Stimulated activated effector memory CD8-positive, alpha-beta T cell treated with anti-CD3 and anti-CD28 coated beads, Interleukin-12 subunit alpha, Interleukin-12 subunit beta, amount 100 ng/mL, for 72 hours (primary cell): ENCODE results near the gene HGS.

Experiments used
- ATAC-seq: fragments of 150-1000 bp; cut with Tn5 transposase; 2 replicates; pipeline ENCODE4 v1.10.0; 2021
- DNase-seq, 2 donors: peaks; one replicate each; pipeline ENCODE4 v3.0.0; 2021 to 2022; ENCODE audit warnings: low spot score in 2 of 2
- H3K27ac Mint-ChIP-seq: one replicate; pipeline ENCODE4 v1.8.0; 2022; ENCODE audit warnings: mild to moderate bottlenecking, mixed read lengths
- H3K36me3 Mint-ChIP-seq: one replicate; pipeline ENCODE4 v1.8.0; 2022; ENCODE audit warnings: mild to moderate bottlenecking, mixed read lengths
- H3K4me1 Mint-ChIP-seq: one replicate; pipeline ENCODE4 v1.8.0; 2022; ENCODE audit warnings: mixed read lengths
- H3K4me3 Mint-ChIP-seq: one replicate; pipeline ENCODE4 v1.8.0; 2022; ENCODE audit warnings: mild to moderate bottlenecking, mixed read lengths
- H3K9me3 Mint-ChIP-seq: one replicate; pipeline ENCODE4 v1.8.0; 2022; ENCODE audit warnings: mixed read lengths

The HGS gene, protein sequence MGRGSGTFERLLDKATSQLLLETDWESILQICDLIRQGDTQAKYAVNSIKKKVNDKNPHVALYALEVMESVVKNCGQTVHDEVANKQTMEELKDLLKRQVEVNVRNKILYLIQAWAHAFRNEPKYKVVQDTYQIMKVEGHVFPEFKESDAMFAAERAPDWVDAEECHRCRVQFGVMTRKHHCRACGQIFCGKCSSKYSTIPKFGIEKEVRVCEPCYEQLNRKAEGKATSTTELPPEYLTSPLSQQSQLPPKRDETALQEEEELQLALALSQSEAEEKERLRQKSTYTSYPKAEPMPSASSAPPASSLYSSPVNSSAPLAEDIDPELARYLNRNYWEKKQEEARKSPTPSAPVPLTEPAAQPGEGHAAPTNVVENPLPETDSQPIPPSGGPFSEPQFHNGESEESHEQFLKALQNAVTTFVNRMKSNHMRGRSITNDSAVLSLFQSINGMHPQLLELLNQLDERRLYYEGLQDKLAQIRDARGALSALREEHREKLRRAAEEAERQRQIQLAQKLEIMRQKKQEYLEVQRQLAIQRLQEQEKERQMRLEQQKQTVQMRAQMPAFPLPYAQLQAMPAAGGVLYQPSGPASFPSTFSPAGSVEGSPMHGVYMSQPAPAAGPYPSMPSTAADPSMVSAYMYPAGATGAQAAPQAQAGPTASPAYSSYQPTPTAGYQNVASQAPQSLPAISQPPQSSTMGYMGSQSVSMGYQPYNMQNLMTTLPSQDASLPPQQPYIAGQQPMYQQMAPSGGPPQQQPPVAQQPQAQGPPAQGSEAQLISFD

DNA sequence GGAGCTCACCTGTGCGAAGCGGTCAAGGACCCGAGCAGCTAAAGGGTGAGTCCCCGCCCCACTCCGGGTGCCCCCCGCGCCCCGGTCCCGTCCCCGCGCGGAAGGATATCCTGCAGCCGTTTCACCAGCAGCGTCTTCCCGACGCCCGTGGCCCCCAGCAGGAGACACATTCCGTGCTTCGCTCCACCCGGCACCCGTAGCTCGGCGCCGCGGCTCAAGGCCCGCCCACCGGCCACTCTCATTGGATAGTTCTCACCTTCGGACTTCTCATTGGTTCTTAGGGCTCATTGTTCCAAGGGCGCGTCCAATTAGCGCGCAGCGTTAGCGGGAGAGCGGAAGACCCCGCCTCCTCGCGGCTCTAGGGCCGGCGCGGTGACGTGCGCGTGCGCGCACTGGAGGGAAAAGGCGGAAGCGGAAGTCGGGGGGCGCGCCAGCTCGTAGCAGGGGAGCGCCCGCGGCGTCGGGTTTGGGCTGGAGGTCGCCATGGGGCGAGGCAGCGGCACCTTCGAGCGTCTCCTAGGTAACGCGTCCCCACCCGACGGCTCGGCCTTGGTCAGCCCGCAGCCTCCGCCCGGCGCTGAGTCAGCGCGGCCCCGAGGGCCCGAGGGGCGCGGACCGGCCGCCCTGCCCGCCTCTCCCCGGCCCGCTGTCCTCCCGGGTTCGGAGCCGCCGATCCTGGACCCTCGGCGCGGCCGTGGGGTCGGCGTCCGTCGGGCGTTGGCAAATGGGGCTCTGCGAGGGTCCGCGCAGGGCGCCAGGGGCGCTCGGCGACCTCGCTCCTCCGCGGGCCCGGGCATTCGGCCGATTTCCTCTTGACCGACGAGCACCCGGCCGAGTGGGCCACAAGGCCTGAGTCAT is at the start of gene HGS, which contains the start of gene ARL16:
HGS (plus strand) TSS at position 428 of the 858 bp plus-strand sequence; CDS start at position 484, 56 bp downstream.
ARL16 (minus strand) TSS at position 214 of the 858 bp plus-strand sequence; CDS start at position 170, 44 bp downstream.
- peak; percentile 96 for ATAC-seq
- peak; percentile 98 to 99 for DNase-seq
- Mint-ChIP-seq H3K27ac (peak within 1 kb of the TSS; percentile 97), H3K4me3 (peak within 1 kb of the TSS; percentile 89), H3K36me3 (peaks cover 54% of the 10 kb centered on the region), H3K4me1 (peaks cover 45% of the 10 kb centered on the region), H3K9me3 (no peaks in the 10 kb centered on the region)

DNA sequence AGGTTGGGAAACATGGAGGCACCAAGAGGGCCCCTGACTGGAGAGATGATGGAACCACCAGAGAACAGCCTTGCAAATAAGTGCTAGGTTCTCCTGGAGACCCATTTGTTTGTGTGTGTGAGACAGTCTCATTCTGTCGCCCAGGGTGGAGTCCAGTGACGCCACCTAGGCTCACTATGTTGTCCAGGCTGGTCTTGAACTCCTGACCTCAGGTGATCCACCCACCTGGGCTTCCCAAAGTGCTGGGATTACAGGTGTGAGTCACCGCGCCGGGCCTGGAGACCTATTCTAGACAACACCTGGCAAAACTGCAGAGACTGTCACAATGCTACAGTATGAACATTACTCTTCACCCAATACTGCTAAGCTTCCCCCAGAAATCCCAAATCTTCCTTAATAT is 48.4 kb upstream of the HGS start:
- Mint-ChIP-seq H3K4me1 (peaks cover 12% of the 10 kb centered on the region), H3K4me3 (peak overlapping the region; percentile 96), H3K9me3 (no peaks in the 10 kb centered on the region), H3K27ac (peak overlapping the region; percentile 98), H3K36me3 (peaks cover 56% of the 10 kb centered on the region)
- DNase-seq (no peak), ATAC-seq (no peak)

DNA sequence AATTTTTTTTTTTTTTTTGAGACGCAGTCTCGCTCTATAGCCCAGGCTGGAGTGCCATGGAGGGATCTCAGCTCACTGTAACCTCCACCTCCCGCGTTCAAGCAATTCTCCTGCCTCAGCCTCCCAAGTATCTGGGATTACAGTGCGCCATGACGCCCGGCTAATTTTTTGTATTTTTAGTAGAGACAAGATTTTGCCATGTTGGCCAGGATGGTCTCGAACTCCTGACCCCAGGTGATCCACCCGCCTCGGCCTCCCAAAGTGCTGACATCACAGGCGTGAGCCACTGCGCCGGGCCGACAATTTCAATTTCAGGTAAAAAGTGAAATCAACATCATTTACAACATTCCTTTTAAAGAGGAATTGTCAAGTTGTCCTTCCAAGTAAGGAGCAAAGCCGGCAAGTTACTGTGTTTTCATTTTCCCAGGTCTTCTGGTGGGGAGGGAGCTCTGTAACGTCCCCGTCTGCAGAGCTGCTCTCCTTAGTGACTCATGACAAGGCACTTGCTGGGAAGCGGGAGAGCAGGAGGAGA is 47.8 kb upstream of the HGS start:
- ATAC-seq (peak; percentile 41), DNase-seq (no peak)
- peak overlapping the region; percentile 98 for H3K27ac Mint-ChIP-seq
- peaks cover 12% of the 10 kb centered on the region for H3K4me1 Mint-ChIP-seq
- no peaks in the 10 kb centered on the region for H3K9me3 Mint-ChIP-seq
- H3K36me3 Mint-ChIP-seq = peaks cover 50% of the 10 kb centered on the region
- peak overlapping the region; percentile 96 for H3K4me3 Mint-ChIP-seq

DNA sequence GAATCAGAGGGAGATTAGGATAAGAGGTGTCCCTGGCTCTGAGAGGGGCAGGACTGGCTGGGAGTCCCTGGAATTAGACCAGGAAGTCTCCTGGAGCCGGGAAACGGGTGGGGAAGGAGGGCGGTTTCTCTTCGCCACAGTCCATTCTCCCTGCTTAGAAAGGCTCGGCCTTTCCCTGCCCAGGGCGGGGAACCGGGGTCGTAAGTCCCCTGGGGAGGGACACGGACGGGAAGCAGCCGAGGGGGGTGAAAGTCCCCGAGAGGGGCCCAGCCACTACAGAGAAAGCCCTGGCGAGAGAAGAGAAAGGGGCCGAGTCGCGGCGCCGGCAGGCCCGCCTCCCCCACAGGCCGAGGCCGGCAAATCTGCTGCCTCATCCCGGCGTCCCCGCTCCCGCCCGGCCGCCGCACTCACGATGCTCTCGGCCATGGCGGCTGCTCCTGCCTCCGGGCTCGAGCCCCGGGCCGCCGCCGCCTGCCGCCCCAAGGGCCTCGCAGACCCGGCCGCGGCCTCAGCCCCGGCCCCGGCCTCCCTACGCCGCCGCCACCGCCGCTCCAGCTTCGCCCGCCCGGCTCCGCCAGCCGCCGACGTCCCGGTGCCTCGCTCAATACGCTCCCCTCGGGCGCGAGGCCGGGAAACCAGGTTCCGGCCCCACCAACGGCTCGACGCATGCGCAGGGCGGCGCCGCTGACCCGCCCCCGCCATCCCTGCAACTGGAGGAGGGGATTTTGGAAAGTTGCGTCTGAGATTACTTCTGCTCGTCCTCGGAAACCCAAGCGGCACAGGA is 47.1 kb upstream of the HGS start, which contains the start of the genes NPLOC4 and TSPAN10:
NPLOC4 (minus strand) TSS at position 608 of the 784 bp plus-strand sequence; CDS start at position 426, 182 bp downstream.
TSPAN10 (plus strand) TSS at position 692 of the 784 bp plus-strand sequence. CDS start 5,217 bp downstream, outside the sequence.
- H3K4me3 Mint-ChIP-seq = peak within 1 kb of the TSS; percentile 96
- DNase-seq = peak; percentile 90 to 94
- no peaks in the 10 kb centered on the region for H3K9me3 Mint-ChIP-seq
- peaks cover 12% of the 10 kb centered on the region for H3K4me1 Mint-ChIP-seq
- ATAC-seq = peak; percentile 95
- peak within 1 kb of the TSS; percentile 98 for H3K27ac Mint-ChIP-seq
- peaks cover 45% of the 10 kb centered on the region for H3K36me3 Mint-ChIP-seq

DNA sequence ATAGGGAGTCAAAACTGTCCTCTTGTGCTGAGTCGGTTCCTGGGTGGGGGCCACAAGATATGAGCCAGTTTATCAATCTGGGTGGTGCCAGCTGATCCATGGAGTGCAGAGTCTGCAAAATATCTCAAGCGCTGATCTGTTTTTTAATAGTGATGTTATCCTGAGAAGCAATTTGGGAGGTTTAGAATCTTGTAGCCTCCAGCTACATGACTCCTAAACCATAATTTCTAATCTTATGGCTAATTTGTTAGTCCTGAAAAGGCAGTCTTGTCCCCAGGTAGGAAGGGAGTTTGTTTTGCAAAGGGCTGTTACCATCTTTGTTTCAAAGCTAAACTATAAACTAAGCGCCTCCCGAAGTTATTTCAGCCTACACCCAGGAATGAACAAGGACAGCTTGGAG is 45.1 kb upstream of the HGS start:
- H3K36me3 Mint-ChIP-seq = peaks cover 28% of the 10 kb centered on the region
- H3K9me3 Mint-ChIP-seq = no peaks in the 10 kb centered on the region
- DNase-seq (no peak), ATAC-seq (no peak)
- peaks cover 12% of the 10 kb centered on the region for H3K4me1 Mint-ChIP-seq
- no peak overlapping the region for H3K4me3 Mint-ChIP-seq
- no peak overlapping the region for H3K27ac Mint-ChIP-seq

DNA sequence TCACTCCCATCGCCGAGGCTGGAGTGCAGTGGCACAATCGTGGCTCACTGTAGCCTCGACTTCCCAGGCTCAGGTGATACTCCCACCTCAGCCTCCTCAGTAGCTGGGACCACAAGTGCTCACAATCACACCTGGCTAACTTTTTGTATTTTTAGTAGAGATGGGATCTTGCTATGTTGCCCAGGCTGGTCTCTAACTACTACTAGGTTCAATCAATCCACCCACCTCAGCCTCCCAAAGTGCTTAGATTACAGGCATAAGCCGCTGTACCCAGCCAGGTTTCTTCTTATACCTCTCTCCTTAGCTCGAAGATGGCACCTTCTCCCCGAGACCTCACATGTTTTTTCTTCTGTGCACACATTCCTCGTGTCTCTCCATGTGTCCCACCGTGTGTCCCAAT is 43.8 kb upstream of the HGS start:
- no peak overlapping the region for H3K27ac Mint-ChIP-seq
- peaks cover 15% of the 10 kb centered on the region for H3K36me3 Mint-ChIP-seq
- peaks cover 12% of the 10 kb centered on the region for H3K4me1 Mint-ChIP-seq
- no peak for ATAC-seq
- no peak overlapping the region for H3K4me3 Mint-ChIP-seq
- DNase-seq = no peak
- no peaks in the 10 kb centered on the region for H3K9me3 Mint-ChIP-seq

DNA sequence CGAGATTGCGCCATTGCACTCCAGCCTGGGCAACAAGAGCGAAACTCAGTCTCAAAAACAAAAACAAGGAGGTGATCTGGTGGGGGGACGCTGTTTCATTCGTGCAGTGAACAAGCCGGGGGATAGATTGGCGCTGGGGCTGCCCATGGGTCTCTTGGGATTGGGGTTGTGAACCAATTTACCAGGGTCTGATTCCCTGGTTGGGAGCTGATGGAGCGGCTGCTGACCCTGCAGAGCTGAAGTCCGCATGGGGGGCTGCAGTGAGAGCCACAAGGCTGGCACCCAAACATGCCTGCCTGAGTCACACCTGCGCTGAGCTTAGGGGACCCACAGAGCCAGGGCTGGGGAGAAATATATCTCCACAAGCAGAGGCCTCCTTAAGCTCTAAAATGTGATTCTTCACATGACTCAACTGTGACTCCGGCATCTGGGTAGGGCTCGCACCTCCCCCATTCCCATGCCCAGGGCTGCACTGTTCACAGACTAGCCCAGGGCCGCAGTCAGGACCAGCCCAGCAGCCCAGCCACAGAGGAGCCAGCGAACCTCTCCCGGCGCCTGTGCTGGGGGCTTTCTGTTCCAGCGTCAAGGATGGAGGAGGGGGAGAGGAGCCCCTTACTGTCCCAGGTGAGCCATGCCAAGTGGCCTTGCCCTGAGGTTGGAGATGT is 41.9 kb upstream of the HGS start:
- no peaks in the 10 kb centered on the region for H3K36me3 Mint-ChIP-seq
- no peak overlapping the region for H3K27ac Mint-ChIP-seq
- DNase-seq = no peak
- no peaks in the 10 kb centered on the region for H3K9me3 Mint-ChIP-seq
- no peak overlapping the region for H3K4me3 Mint-ChIP-seq
- H3K4me1 Mint-ChIP-seq = no peaks in the 10 kb centered on the region
- no peak for ATAC-seq

DNA sequence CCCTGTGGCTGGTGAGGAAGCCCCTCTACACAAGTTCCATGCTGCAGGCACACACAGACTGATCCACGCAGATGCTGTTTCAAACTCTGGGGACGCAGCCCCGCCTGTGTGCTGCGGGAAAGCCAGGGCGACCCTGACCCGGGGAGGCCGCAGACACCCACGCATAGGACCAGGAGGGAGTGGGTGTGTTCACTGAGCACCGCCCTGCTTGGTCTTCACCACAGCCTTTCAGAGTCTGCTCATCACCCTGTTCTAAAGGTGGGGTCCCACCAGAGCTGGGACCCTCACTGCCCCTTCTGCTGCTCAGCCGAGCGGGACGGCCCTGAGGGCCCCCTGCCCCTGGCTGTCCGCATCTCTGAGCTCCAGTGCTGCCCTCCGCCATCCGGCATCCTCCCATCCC is 39.3 kb upstream of the HGS start:
- no peaks in the 10 kb centered on the region for H3K4me1 Mint-ChIP-seq
- no peak overlapping the region for H3K4me3 Mint-ChIP-seq
- no peak for DNase-seq
- H3K27ac Mint-ChIP-seq = peak overlapping the region; percentile 58
- peak; percentile 32 for ATAC-seq
- no peaks in the 10 kb centered on the region for H3K36me3 Mint-ChIP-seq
- no peaks in the 10 kb centered on the region for H3K9me3 Mint-ChIP-seq

DNA sequence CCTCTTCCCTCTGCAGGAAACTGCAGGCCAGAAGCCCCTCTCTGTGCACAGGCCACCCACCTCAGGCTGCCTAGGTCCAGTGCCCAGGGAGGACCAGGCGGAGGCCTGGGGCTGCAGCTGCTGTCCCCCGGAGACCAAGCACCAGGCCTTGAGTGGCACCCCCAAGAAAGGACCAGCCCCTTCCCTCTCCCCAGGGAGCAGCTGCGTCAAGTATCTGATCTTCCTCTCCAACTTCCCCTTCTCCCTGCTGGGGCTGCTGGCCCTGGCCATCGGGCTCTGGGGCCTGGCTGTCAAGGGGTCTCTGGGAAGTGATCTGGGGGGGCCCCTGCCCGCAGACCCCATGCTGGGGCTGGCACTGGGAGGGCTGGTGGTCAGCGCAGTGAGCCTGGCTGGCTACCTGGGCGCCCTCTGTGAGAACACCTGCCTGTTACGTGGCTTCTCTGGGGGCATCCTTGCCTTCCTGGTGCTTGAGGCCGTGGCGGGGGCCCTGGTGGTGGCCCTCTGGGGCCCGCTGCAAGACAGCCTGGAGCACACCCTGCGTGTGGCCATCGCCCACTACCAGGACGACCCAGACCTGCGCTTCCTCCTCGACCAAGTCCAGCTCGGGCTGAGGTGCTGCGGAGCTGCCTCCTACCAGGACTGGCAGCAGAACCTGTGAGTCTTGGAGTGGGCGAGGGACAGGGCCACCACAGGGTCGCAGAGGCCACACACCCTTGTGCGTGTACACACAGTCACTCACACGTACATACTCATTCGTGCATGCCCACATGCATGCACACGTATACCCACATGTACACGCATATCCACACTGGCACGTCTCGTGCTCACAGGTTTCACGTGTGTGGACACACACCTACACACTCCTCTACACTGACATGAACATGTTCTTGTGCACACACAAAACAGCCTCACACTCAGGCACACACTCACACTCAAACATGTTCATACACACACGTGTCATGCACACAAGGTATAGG is 38.5 kb upstream of the HGS start:
- Mint-ChIP-seq H3K27ac (no peak overlapping the region), H3K36me3 (no peaks in the 10 kb centered on the region), H3K4me3 (no peak overlapping the region), H3K4me1 (no peaks in the 10 kb centered on the region), H3K9me3 (no peaks in the 10 kb centered on the region)
- no peak for ATAC-seq
- DNase-seq = no peak

DNA sequence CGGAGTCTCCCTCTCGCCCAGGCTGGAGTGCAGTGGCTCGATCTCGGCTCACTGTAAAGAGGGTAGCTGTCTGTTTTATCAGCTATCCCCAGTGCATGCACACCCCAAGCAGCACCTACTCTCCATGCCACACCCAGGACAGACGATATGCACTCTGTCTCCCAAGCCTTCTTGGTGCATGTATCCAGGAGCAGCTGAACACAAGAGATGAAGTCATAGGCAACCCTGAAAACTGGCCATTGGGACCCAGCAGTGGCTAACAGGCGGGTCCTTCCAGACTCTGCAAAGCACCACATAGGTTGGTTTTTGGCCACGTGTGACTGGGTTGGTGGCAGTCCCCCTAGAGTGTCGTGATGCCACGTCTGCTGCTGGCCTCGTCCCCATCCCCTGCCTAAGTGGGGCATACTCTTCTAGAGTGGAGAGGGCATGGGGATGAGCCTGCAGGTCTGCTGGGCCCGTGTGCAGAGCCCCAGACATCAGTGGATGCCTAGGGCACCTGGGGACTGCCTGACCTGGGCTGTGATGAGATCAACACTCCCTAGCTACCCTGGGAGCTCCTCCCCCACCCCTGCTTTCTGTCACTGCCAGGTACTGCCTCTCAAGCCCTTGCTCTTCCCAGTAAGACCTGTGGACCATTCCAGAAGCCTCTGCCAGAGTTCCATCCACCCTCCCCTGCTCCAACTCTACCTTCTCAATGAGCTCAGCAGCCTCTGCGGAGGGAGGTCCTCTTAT is 36.8 kb upstream of the HGS start:
- no peaks in the 10 kb centered on the region for H3K36me3 Mint-ChIP-seq
- DNase-seq = no peak
- H3K9me3 Mint-ChIP-seq = no peaks in the 10 kb centered on the region
- H3K4me3 Mint-ChIP-seq = no peak overlapping the region
- no peak overlapping the region for H3K27ac Mint-ChIP-seq
- H3K4me1 Mint-ChIP-seq = no peaks in the 10 kb centered on the region
- ATAC-seq = no peak

DNA sequence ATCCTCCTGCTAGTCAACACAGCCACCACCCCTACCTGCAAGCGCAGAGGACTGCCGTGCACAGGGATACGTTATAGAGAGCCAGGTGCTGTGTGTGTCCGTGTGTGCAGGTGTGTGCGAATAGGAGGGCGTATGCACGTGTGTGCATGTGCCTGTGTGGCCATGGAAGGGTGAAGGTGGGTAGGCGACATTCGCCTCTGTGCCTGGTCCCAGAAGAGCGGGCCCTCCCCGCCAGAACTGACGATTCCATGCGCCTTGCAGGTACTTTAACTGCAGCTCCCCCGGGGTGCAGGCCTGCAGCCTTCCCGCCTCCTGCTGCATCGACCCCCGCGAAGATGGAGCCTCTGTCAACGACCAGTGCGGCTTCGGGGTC is 36.2 kb upstream of the HGS start:
- no peak for DNase-seq
- no peaks in the 10 kb centered on the region for H3K9me3 Mint-ChIP-seq
- no peaks in the 10 kb centered on the region for H3K4me1 Mint-ChIP-seq
- no peaks in the 10 kb centered on the region for H3K36me3 Mint-ChIP-seq
- H3K27ac Mint-ChIP-seq = no peak overlapping the region
- H3K4me3 Mint-ChIP-seq = no peak overlapping the region
- no peak for ATAC-seq

DNA sequence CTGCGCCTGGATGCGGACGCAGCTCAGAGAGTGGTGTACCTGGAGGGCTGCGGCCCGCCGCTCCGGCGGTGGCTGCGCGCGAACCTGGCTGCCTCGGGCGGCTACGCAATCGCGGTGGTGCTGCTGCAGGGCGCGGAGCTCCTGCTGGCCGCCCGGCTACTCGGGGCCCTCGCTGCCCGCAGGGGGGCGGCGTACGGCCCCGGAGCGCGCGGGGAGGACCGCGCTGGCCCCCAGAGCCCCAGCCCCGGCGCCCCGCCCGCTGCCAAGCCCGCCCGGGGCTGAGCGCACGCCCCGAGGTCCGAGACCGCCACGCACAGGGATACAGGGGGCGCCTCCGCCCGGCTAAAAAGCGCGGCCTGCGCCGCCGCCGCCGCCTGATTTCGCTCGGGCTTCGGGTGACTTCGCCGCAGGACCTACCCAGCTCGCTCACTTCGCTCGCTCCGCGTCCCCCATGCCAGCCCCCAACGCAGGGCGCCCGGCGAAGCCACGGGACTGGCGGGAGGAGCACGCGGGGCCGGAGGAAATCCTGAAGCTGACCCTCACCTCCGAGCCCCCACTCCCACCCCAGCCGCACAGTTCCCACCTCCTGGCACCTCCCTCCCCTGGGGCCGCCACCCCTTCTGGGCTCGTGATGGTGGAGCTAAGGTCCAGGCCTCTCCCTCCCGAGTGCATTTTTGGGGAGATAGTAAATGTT is 35.7 kb upstream of the HGS start:
- ATAC-seq (no peak), DNase-seq (no peak)
- peaks cover 2% of the 10 kb centered on the region for H3K4me1 Mint-ChIP-seq
- no peak overlapping the region for H3K27ac Mint-ChIP-seq
- H3K36me3 Mint-ChIP-seq = no peaks in the 10 kb centered on the region
- no peak overlapping the region for H3K4me3 Mint-ChIP-seq
- no peaks in the 10 kb centered on the region for H3K9me3 Mint-ChIP-seq
